T-helper 1 cell treated with Interleukin-12 subunit alpha and Interleukin-12 subunit beta and Interleukin-4 antibody, amounts not matched to agents 30 ng/mL and 1 ng/mL, for 36 hours (primary cell): ENCODE data around the gene ASAP3. TPM values are rescaled to one million over a fixed set of nuclear protein-coding genes. Genes with fewer than 3 reads are reported as not detected.

Source experiments
- intact Hi-C: fragments of 100-400 bp; cut with micrococcal nuclease; formaldehyde crosslinking; loops from one replicate; pipeline ENCODE4 v1.15.1; 2024
- total RNA-seq: library from RNA; stranded (reverse); gene quantifications from 2 replicates; pipeline ENCODE4 v1.2.3, GENCODE V29; 2022

Gene ASAP3
- total RNA-seq, 1 donor from 2014 or later, result 0.22 TPM

- intact Hi-C loops, result no loop called here
These were observed 30.5 kb downstream of the ASAP3 start for GRCh38 chr1:23453455-23454000.

GRCh38 chr1:23452011-23452411, 32.0 kb downstream of the ASAP3 start:
- intact Hi-C loops, result no loop called here

DNA sequence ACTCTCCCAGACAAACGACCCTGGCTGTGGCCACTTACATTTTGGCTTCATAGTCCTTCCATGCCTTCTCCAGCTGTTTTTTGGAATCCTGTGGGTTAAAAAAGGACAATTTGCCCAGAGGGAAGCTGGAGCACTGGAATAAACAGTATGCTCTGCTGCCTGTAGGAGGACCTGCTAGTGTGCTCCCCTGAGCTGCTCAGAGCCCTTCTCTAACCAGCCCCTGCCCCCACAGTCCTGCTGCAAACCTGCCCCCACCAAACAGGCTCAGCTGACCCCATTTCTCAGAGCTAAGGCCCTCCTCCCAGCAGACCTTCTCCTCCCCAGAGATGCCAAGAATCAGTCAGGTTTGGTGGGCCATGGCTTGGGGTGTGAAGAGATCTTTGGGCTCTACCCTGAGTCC, 32.5 kb downstream of the ASAP3 start:
- intact Hi-C loops, result no loop called here

GRCh38 chr1:23450894-23451293, 33.1 kb downstream of the ASAP3 start:
- intact Hi-C loops, result no loop called here

GRCh38 chr1:23449958-23450357, 34.0 kb downstream of the ASAP3 start:
- intact Hi-C loops, result no loop called here

- intact Hi-C loops, result no loop called here
These were observed 34.7 kb downstream of the ASAP3 start for GRCh38 chr1:23449306-23449705.

DNA sequence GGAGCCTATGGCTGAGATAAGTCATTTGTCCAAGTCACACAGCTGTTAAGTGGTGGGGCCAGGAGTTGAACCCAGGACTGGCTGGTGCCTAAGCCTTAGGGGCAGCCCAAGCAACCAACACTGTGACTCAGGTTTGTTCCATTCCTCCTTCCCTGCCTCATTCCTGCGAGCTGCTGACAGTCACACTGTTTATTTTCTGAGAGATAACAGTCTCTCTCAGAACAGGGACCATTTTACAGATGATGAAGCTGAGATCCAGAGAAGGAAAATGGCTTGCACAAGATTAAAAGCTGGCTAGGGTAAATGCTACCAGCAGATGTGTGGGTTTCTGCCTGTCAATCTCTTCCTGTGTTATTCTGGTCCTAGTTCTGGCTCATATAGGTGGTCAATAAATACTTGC, 35.1 kb downstream of the ASAP3 start:
- intact Hi-C loops, result no loop called here

DNA sequence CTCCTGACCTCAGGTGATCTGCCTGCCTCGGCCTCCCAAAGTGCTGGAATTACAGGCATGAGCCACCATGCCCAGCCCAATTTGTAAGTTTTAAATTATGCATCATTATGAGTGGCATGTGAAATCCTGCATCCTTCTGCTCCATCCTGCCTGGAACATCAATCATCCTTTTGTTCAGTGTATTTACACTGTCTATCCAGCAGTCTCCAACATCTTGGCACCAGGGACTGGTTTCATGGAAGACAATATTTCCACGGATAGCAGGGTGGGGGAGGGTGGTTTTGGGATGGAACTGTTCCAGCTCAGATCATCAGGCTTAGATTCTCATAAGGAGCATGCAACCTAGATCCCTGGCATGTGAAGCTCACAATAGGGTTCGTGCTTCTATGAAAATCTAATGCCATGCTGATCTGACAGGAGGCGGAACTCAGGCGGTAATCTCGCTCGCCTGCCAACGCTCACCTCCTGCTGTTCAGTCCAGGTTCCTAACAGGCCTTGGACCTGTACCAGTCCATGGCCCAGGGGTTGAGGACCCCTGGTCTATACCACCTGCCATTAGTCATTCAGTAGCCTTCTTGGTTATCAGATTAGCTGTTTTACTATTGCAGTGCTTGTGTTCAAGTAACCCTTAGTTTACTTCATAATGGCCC, 37.2 kb downstream of the ASAP3 start:
- intact Hi-C loops, result no loop called here

- intact Hi-C loops, result no loop called here
These were observed 39.2 kb downstream of the ASAP3 start for GRCh38 chr1:23444596-23445390.

GRCh38 chr1:23444104-23444533, 39.9 kb downstream of the ASAP3 start:
- intact Hi-C loops, result no loop called here

GRCh38 chr1:23442751-23443150, 41.2 kb downstream of the ASAP3 start:
- intact Hi-C loops, result no loop called here

DNA sequence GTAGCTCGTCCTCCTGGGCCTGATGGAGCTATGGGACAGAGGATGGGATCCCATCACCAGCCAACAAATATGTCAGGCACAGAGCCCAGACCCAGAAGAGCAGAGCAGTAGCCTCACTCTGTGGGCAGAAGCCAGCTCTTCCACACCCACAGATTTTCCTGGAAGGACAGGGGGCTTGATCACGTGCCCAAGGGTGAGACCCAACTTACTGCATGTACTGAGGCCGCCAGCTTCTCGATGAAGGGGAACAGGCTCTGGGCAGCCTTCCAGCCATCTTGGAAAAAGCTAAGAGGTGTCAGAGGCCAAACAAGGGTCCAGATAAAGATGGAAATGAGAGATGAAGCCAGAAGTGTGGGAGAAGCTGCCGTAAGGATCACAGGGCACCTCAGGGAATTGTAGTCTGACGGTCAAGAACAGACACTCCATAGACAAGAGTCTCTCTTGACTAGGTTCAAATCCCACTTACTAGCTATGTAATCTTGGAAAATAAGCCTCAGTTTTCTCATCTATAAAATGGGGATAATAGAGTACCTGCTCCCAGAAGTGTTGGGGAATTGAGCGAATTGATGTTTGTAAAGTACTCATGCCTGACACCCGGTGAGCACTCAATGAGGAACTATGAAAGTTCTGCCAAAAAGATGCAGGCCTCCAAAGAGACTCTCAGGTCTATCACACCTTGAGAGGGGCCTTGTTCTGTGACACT, 42.4 kb downstream of the ASAP3 start:
- intact Hi-C loops, result no loop called here

GRCh38 chr1:23438545-23438944, 45.4 kb downstream of the ASAP3 start:
- intact Hi-C loops, result no loop called here

- intact Hi-C loops, result no loop called here
These were observed 46.7 kb downstream of the ASAP3 start for GRCh38 chr1:23437355-23437664.

GRCh38 chr1:23436520-23437354, 47.2 kb downstream of the ASAP3 start:
- intact Hi-C loops, result no loop called here

DNA sequence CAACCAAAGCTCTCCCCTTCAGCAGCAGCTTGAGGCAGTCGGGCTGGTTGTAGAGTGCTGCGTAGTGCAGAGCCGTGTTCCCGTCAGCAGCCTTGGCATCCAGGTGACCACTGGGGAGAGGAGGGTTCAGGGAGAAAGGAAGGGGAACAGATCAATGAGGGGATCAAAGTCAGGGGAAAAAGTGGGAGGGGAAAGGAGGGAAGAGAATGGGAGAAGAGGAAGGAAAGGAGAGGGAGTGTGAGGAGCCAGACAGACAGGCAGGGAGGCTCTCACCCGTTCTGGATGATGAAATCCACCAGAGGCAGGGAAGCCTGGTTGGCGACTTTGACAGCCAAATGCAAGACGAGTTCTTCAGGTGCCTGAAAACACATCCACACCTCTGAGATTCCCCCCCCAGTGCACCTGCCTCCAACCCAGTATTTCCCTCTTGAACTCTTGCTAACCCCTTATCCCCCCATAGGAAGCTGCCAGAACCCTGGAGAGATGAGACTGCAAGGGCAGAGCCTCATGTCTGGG, 49.7 kb downstream of the ASAP3 start:
- intact Hi-C loops, result no loop called here

GRCh38 chr1:23433122-23433521, 50.9 kb downstream of the ASAP3 start:
- intact Hi-C loops, result no loop called here

GRCh38 chr1:23431431-23431830, 52.5 kb downstream of the ASAP3 start:
- intact Hi-C loops, result no loop called here

- intact Hi-C loops, result no loop called here
These were observed 53.2 kb downstream of the ASAP3 start for GRCh38 chr1:23430803-23431202.

DNA sequence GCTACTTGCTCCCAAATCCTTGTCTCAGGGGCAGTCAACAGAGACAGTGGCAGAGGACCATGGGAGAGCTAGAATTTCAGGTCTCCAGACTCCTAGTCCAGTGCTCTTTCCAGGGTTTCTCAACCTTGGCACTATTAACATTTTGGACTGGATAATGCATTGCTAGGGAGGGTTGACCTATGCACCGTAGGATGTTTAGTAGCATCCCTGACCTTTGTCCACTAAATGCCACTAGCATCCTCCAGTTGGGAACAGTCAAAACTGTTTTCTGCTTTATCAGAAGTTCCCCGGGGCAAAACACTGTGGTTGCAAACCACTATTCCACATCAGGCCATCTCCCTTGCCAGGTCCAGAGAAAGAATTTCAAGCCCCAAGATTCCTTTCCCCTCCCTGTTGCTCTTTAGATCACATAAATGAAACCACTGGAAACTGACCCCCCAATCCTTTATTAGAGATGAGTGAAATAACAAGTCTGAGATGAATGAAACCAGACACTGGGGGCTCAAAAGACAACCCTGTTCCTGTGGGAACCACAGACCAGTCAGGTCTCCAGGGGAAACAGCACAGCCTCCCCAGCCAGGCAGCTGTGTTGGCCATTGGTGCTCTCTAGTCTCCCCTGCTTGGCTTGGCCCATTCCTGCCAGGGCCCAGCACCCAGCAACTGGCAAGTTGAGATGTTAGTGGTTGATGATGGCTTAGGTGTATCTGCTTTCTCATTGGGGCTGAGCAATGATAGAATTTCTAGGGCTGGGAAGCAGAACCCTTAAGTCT, 55.7 kb downstream of the ASAP3 start:
- intact Hi-C loops, result loop anchor here (10.0 kb wide), 1 partner anchor 96 kb away; no protein-coding TSS in a partner anchor
